Hematopoietic multipotent progenitor cell treated with erythropoietin and hydrocortisone succinate and interleukin-3 and kit ligand, for 6 days (in vitro differentiated cells): ENCODE results near the gene ATP1B2.

Source experiments
- DNase-seq: peaks from one replicate; pipeline ENCODE4 v3.0.0-alpha.2; 2015

The ATP1B2 gene

DNA sequence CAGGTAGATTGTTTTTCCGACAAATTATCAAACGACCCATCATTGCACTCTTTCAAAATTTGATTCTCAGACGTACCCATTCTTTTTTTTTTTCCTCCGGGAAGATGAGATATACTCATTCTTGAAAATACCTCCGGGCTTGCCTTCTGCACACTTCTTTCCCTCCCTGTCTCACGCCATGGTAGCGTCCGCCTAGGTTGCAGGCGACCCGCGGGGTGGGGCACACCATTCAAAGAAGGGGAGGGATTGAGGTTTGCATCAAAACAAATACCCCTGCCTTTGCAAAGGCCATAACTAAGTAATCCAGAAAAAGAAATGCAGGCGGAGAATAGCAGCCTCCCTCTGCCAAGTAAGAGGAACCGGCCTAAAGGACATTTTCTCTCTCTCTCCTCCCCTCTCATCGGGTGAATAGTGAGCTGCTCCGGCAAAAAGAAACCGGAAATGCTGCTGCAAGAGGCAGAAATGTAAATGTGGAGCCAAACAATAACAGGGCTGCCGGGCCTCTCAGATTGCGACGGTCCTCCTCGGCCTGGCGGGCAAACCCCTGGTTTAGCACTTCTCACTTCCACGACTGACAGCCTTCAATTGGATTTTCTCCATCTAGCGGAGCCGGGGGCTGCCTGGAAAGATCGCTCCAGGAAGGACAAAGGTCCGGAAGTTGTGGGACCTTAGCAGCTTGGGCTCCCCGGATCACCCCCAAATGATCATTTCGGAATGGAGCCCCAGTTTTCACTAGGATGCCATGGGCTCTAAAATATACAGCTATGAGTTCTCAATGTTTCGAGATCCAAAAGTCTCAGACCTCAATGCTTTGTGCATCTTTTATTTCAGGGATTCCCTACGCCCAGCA is 35.7 kb downstream of the ATP1B2 start:
- peak; percentile 92 for DNase-seq

- DNase-seq = peak; percentile 98
Measured at GRCh38 chr17:7687072-7687907, 36.6 kb downstream of the ATP1B2 start, which contains the start of gene TP53. Gene TP53 (minus strand): TSS chr17:7687490. CDS start chr17:7676594, 10,896 bp downstream.

DNA sequence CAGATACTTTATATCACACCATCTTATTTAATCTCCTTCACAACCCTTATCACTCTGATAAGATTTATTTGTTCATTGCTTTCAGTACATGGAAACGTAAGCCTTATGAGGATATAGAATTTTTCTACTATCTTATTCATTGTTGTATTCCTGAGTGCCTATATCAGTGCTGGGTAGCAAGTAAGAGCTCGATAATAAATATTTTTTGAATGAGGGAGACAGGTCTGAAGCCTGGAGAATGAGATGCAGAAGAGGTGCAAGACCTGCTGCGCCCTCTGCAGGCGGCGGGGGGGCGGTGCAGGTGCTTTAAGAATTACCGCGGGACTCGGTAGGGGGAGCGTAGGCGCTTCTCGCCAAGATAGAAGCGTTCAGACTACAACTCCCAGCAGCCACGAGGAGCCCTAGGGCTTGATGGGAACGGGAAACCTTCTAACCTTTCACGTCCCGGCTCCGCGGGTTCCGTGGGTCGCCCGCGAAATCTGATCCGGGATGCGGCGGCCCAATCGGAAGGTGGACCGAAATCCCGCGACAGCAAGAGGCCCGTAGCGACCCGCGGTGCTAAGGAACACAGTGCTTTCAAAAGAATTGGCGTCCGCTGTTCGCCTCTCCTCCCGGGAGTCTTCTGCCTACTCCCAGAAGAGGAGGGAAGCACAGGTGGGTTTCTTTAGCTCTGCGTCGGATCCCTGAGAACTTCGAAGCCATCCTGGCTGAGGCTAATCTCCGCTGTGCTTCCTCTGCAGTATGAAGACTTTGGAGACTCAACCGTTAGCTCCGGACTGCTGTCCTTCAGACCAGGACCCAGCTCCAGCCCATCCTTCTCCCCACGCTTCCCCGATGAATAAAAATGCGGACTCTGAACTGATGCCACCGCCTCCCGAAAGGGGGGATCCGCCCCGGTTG is 37.4 kb downstream of the ATP1B2 start, which contains the start of gene WRAP53:
WRAP53 (plus strand) TSS at position 570 of the 900 bp plus-strand sequence; CDS start at position 742, 172 bp downstream.
- DNase-seq = peak; percentile 99

- DNase-seq = no peak
Measured at GRCh38 chr17:7688808-7689316, 38.1 kb downstream of the ATP1B2 start.

DNA sequence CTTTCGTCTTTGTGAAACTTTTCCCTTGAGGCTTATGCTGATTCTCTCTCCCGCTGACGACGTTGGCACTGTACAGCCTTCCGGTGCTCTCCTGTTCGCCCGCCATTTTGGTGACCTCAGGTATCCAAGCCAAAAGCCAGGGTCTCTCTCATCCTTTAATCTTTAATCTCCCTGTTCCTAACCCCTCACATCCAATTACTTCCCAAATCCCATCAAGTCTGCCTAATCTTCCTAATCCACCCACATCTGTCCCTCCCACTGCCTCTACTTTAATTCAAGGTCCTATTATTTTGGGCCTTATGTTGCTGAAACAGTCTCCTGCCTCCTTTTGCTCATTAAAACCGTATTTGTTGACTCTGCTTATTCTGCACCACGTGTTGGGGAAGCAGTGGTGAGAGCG is 44.9 kb downstream of the ATP1B2 start:
- DNase-seq = no peak

- no peak for DNase-seq
Measured at GRCh38 chr17:7697828-7698588, 47.3 kb downstream of the ATP1B2 start.

DNA sequence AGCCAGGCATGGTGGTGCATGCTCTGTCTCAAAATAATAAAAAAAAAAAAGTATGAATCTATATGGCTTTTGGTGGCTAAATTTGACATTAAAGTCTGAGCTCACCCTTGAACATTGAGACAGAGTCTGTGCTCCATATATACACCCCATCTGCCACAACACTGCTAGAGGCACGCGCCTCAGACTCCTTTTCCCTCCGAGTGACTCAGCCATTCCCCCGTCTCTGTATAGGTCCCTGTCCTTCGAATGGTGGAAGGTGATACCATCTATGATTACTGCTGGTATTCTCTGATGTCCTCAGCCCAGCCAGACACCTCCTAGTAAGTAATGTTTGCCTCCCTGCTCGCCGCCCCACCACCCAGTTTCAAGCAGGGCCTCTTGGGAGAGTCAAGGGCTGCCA is 49.8 kb downstream of the ATP1B2 start:
- no peak for DNase-seq

DNA sequence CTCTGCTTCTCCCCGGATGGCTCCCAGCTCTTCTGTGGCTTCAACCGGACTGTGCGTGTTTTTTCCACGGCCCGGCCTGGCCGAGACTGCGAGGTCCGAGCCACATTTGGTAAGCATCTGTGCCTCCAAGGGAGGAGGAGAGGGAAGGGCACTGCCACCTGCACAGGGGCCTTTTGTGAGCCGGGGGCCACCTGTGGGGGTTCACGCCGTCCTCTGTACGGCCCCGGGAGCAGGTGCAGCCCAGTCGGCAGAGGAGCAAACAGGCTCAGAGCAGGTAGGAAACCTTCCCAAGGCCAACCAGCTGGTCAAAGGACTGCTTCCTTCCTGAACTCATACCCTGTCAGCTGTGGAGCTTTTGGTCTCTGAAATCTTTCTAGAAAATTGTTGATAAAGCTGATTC is 51.0 kb downstream of the ATP1B2 start:
- no peak for DNase-seq

GRCh38 chr17:7702776-7703175 is 52.0 kb downstream of the ATP1B2 start:
- DNase-seq = no peak

DNA sequence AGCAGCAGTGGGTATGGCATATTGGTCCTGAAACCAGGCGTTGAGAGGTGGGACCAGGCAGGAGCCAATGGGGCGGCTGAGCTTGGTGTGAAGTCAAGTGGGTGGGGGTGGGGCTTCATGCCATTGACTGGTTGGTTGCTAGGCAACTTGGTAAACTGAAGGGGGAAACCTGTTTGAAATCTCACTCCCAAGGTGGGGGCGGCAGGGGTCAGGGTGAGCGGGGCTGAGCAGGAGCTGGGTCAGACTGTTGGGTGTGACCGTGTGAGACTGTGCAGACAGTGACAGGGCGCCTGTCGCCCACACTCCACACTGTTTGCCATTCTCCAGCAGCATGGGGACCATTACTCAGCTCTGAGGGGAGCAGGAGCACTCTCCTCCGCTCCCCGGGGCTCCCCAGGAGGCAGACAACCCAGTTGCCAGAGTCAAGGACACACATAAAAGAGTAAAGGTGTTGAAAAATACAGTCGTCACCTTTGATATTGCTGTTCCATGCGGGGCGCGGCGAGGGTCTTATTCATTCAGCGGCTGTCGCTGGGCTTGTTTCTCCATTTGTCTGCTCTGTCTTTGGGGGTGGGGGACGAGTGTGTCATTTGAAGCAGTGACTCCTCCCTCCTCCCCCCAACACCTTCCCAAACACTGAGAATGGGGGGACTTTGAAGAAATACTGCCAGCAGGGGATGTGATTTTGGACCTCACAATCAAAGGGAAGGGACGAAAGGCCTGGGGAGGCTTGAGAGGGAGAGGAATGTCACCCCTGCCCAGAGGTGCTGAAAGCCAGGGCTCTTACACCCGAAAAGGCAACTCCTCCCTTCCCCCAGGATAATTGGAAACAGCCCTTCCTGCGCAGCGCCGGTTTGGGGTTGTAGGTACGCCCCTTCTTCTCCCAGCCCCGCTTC is 53.1 kb downstream of the ATP1B2 start:
- DNase-seq = peak; percentile 63

DNA sequence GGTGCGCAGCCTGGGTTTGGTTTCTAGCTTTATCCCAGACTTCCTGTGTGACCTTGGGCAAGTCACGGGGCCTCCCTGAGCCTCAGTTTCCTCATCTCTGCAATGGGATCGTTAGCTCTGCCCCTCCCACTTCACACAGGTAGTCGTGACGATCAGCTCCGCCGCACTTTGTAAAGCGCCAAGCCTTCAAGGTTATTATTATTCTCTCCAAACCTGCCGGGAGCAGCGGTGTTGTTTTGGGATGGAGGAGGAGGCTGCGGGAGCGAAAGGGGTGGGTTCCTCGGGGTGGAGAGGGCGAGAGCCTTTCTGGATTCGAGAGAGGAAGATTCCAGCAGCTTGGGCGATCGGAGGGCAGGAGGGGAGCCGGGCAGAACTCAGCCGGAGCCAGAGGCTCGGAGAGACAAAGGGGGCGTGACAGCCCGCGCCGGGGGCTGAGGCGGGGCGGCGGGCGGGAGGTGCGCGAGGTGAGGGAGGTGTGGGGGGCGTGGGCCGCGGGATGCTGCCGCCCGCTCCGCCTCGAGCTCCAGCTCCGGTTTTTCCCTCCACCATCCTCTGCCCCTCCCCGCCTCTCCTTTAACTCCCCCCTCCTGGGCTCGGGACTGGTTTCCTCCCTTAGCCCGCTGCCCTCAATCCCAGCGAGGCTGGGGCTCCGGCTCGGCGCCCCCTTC is 54.0 kb downstream of the ATP1B2 start, which contains the start of gene EFNB3:
EFNB3 (plus strand) TSS at position 602 of the 668 bp plus-strand sequence. CDS start 397 bp downstream, outside the sequence.
- no peak for DNase-seq

- DNase-seq = no peak
Measured at GRCh38 chr17:7705269-7706255, 54.8 kb downstream of the ATP1B2 start.

DNA sequence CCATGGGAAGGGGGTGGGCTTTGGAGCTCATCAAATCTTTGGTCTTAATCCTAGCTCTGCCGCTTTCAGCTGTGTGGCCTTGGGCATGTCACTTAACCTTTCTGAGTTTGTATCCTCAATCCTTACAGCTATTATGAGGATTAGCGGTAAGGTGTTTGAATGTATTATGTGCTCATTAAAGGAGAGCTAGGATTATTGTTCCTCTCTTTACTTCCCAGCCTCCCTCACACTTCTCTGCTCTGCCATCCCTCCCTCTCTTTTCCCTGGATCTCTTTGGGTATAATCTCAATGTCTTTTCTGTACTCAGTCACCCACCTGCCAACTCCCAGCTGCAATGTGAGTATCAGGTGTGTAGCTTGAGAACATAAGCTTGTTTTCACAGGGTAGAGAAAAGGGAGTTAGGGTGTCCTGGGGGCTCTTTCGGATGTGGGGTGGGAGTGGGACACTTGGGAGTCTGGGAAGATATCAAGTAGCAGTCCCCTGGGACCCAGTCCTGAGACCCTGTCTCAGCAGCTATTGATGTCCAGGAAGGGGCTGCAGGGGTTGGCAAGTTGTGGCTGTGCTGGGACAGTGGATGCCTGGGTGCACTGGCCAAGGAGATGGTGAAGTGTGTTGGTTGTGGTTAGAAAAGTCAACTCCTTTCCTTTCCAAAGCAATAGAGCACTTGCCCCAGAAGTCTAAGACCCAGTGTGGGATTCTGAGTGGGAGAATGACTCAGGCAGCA is 56.1 kb downstream of the ATP1B2 start:
- no peak for DNase-seq
